ENCODE results near the gene KY. TPM values are rescaled to one million over a fixed set of nuclear protein-coding genes. Genes with fewer than 3 reads are reported as not detected.

The KY gene
- total and polyA plus RNA-seq, 10 of the 15 experiments (the other 5 are each of a cell fraction or from before 2014, with no cell fraction given): 0.04 to 0.11 TPM; not detected in 8

- TF ChIP-seq USF1 (IDR thresholded peaks at IDR 0.05; ENCODE audit: borderline replicate concordance, extremely low read length, insufficient read depth, low read depth, low read length) (no peak), IKZF1 (conservative IDR thresholded peaks at IDR 0.05) (no peak), ESRRA (IDR thresholded peaks at IDR 0.05; ENCODE audit: low read length) (no peak), CBFB (IDR thresholded peaks at IDR 0.05; ENCODE audit: low read depth) (no peak), SRF (IDR thresholded peaks at IDR 0.05; ENCODE audit: low read depth in 2 of 2, low read length in 2 of 2) (no peak), MEF2B (IDR thresholded peaks at IDR 0.05; ENCODE audit: partially characterized antibody, poor library complexity, severe bottlenecking) (no peak), YBX1 (IDR thresholded peaks at IDR 0.05) (no peak)
- TF ChIP-seq, protein P1, sequence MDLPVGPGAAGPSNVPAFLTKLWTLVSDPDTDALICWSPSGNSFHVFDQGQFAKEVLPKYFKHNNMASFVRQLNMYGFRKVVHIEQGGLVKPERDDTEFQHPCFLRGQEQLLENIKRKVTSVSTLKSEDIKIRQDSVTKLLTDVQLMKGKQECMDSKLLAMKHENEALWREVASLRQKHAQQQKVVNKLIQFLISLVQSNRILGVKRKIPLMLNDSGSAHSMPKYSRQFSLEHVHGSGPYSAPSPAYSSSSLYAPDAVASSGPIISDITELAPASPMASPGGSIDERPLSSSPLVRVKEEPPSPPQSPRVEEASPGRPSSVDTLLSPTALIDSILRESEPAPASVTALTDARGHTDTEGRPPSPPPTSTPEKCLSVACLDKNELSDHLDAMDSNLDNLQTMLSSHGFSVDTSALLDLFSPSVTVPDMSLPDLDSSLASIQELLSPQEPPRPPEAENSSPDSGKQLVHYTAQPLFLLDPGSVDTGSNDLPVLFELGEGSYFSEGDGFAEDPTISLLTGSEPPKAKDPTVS (IDR thresholded peaks at IDR 0.05; ENCODE audit: low read depth, low read length): no peak
- TF ChIP-seq, protein P2, sequence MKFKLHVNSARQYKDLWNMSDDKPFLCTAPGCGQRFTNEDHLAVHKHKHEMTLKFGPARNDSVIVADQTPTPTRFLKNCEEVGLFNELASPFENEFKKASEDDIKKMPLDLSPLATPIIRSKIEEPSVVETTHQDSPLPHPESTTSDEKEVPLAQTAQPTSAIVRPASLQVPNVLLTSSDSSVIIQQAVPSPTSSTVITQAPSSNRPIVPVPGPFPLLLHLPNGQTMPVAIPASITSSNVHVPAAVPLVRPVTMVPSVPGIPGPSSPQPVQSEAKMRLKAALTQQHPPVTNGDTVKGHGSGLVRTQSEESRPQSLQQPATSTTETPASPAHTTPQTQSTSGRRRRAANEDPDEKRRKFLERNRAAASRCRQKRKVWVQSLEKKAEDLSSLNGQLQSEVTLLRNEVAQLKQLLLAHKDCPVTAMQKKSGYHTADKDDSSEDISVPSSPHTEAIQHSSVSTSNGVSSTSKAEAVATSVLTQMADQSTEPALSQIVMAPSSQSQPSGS (IDR thresholded peaks at IDR 0.05; ENCODE audit: low read length): no peak
- TF ChIP-seq, protein P3, sequence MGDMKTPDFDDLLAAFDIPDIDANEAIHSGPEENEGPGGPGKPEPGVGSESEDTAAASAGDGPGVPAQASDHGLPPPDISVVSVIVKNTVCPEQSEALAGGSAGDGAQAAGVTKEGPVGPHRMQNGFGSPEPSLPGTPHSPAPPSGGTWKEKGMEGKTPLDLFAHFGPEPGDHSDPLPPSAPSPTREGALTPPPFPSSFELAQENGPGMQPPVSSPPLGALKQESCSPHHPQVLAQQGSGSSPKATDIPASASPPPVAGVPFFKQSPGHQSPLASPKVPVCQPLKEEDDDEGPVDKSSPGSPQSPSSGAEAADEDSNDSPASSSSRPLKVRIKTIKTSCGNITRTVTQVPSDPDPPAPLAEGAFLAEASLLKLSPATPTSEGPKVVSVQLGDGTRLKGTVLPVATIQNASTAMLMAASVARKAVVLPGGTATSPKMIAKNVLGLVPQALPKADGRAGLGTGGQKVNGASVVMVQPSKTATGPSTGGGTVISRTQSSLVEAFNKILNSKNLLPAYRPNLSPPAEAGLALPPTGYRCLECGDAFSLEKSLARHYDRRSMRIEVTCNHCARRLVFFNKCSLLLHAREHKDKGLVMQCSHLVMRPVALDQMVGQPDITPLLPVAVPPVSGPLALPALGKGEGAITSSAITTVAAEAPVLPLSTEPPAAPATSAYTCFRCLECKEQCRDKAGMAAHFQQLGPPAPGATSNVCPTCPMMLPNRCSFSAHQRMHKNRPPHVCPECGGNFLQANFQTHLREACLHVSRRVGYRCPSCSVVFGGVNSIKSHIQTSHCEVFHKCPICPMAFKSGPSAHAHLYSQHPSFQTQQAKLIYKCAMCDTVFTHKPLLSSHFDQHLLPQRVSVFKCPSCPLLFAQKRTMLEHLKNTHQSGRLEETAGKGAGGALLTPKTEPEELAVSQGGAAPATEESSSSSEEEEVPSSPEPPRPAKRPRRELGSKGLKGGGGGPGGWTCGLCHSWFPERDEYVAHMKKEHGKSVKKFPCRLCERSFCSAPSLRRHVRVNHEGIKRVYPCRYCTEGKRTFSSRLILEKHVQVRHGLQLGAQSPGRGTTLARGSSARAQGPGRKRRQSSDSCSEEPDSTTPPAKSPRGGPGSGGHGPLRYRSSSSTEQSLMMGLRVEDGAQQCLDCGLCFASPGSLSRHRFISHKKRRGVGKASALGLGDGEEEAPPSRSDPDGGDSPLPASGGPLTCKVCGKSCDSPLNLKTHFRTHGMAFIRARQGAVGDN (IDR thresholded peaks at IDR 0.05): no peak
Observed at GRCh38 chr3:134666052-134666451, 15.2 kb upstream of the KY start (continued).
